ENCODE data around the gene NR1D2.
"Not testable (repeated sequence)": the region's sequence is repeated elsewhere in the genome, so short reads cannot be mapped to it uniquely, and the experiment has no call there.

NR1D2 gene

DNA sequence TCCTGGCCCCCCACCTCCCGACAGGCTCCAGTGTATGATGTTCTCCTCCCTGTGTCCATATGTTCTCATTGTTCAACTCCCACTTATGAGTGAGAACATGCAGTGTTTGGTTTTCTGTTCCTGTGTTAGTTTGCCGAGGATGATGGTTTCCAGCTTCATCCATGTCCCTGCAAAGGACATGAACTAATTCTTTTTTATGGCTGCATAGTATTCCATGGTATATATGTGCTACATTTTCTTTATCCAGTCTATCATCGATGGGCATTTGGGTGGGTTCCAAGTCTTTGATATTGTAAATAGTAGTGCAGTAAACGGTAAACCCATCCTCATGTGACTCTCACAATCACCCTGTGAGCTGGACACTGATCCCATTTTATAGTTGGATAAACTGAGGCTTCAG, 81.6 kb downstream of the NR1D2 start:
- not testable (repeated sequence) for H3K4me3 ChIP-seq (ENCODE audit: low read depth, low read length); H3K27me3 ChIP-seq (ENCODE audit: control insufficient read depth, insufficient read depth, low read length); H3K9ac ChIP-seq (ENCODE audit: low read depth, low read length); H3K4me1 ChIP-seq (ENCODE audit: control insufficient read depth, insufficient read depth, low read length); H3K27ac ChIP-seq (ENCODE audit: low read depth, low read length); H3K9me3 ChIP-seq (ENCODE audit: control insufficient read depth, insufficient read depth, low read length); H3K36me3 ChIP-seq (ENCODE audit: control insufficient read depth, insufficient read depth, low read length)

DNA sequence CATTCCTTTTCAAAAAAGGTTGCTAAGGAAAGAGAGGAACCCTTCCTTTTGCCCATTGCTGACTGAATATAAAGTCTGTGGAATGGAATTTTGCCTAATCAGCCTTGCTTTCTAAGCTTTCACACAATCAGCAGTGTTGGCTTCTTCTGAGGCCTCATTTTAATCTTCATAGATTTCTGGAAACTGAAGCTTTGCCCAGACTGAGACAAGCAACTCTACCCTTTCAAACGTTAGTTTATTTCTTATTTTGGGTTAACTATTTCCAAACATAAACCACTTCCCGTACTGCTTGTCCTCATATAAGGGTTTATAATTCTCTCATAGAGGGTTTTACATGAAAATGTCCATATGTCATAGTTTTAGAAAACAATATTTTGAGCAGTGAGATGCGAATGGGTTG, 82.9 kb downstream of the NR1D2 start:
- Histone ChIP-seq H3K9ac (ENCODE audit: low read depth, low read length) (no peak overlapping the region), H3K36me3 (ENCODE audit: control insufficient read depth, insufficient read depth, low read length) (no peaks in the 10 kb centered on the region), H3K27ac (ENCODE audit: low read depth, low read length) (no peak overlapping the region), H3K4me3 (ENCODE audit: low read depth, low read length) (no peak overlapping the region), H3K9me3 (ENCODE audit: control insufficient read depth, insufficient read depth, low read length) (no peaks in the 10 kb centered on the region), H3K27me3 (ENCODE audit: control insufficient read depth, insufficient read depth, low read length) (no peaks in the 10 kb centered on the region), H3K4me1 (ENCODE audit: control insufficient read depth, insufficient read depth, low read length) (peaks cover 2% of the 10 kb centered on the region; the same call in 1 of the 2 replicates)
